ENCODE data around the gene CEP192.

DNA sequence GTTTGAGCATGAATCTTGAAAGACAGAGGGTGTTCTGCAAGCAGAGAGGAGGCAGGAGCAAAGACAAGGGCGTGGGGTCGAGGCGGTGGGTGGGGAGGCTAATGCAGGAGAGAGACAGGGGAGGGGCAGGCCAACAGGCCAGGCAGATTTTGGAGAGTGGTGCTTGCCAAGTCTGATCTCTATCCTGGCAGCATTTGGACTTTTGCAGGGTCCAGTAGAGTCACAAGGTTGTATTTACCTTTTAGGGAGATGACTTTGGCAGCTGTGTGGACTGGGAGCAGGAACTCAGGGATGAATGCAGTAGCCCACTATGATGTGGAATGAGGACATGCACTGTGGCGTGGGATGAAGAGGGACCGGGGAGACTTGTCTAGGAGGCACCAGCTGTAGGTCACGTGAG lies 15.7 kb upstream of the CEP192 start:
- TF ChIP-seq POLR2AphosphoS5 (IDR thresholded peaks at IDR 0.05; ENCODE audit: low read depth, low read length): no peak
- TF ChIP-seq YY1 (IDR thresholded peaks at IDR 0.05; ENCODE audit: extremely low read depth, insufficient replicate concordance, low read depth, low read length): no peak
- TF ChIP-seq POLR2A (IDR thresholded peaks at IDR 0.05; ENCODE audit: borderline replicate concordance, extremely low read depth, insufficient read depth, insufficient read length): no peak
- TF ChIP-seq, protein P1, sequence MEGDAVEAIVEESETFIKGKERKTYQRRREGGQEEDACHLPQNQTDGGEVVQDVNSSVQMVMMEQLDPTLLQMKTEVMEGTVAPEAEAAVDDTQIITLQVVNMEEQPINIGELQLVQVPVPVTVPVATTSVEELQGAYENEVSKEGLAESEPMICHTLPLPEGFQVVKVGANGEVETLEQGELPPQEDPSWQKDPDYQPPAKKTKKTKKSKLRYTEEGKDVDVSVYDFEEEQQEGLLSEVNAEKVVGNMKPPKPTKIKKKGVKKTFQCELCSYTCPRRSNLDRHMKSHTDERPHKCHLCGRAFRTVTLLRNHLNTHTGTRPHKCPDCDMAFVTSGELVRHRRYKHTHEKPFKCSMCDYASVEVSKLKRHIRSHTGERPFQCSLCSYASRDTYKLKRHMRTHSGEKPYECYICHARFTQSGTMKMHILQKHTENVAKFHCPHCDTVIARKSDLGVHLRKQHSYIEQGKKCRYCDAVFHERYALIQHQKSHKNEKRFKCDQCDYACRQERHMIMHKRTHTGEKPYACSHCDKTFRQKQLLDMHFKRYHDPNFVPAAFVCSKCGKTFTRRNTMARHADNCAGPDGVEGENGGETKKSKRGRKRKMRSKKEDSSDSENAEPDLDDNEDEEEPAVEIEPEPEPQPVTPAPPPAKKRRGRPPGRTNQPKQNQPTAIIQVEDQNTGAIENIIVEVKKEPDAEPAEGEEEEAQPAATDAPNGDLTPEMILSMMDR (IDR thresholded peaks at IDR 0.05 in 2 of 3, conservative IDR thresholded peaks at IDR 0.05 in 1 of 3; ENCODE audit: borderline replicate concordance in 1 of 3, insufficient read depth in 1 of 3, low read depth in 2 of 3, low read length in 2 of 3): no peak
- TF ChIP-seq SIN3A (IDR thresholded peaks at IDR 0.05; ENCODE audit: low read depth): no peak
- TF ChIP-seq, protein P2, sequence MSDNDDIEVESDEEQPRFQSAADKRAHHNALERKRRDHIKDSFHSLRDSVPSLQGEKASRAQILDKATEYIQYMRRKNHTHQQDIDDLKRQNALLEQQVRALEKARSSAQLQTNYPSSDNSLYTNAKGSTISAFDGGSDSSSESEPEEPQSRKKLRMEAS (IDR thresholded peaks at IDR 0.05): no peak
- TF ChIP-seq SP1 (IDR thresholded peaks at IDR 0.05; ENCODE audit: low read depth): no peak
- no peak for TF ChIP-seq CBX3 (IDR thresholded peaks at IDR 0.05; ENCODE audit: low read depth)
- no peak for TF ChIP-seq EZH2 (IDR thresholded peaks at IDR 0.05)
- TF ChIP-seq JUND (IDR thresholded peaks at IDR 0.05): no peak
